Measurements from ENCODE around the gene RXFP1.

The RXFP1 gene

DNA sequence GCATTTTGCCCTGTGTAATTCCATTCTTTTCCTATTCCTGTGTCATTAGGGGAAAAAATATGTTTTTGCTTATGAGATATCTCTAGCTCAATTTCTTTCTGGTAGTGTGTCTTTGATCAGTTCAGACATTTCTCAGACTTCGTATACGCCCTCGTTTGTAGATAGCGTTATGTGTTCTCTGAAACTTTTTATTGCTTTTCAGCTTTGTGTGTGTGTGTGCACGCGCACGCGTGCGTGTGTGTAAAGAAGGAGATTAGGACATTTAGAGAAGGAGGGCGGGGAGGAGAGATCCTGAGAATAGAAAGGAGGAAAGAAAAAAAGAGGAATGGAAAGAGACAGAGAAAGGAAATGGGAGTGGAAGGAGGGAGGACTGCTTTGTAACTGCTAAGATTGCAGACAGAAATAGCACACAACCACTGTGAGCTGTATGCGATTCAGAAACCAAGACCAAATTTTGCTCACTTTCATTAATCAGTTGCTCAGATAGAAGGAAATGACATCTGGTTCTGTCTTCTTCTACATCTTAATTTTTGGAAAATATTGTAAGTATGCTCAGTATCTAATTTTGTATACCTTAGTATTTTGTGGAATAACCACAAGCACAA lies at the start of gene RXFP1:
Gene RXFP1 (plus strand): TSS at position 399 of the 605 bp plus-strand sequence. CDS start 95 bp downstream, at position 494.
- Histone ChIP-seq H3K9ac (ENCODE audit: low read depth, low read length) (no peak within 1 kb of the TSS), H3K36me3 (ENCODE audit: insufficient read depth, low read length) (no peaks in the 10 kb centered on the region), H3K4me1 (ENCODE audit: insufficient read depth, low read length) (0 out of 2 replicates have a peak, but pooled peaks cover 4% of the 10 kb centered on the region), H3K9me3 (ENCODE audit: control insufficient read depth, insufficient read depth, low read length) (no peaks in the 10 kb centered on the region)

DNA sequence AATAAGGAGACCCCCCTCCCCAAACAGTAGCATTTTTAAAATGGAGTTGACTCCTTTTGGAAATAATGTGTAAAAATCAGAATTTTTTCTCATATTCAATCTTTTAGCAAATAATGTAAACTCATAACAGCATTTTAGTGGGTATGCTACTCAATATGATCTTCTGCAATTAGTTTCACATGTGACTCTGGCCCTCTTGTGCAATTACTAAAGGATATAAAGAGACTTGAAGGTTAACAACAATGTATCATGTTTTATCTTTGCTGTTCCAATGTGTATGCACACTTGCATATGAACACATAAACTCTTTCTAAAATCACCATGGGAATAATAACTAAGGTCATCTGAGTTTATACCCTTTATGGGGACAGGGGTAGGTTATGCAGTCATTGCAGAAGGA lies 39.9 kb upstream of the RXFP1 start:
- Histone ChIP-seq H3K36me3 (ENCODE audit: insufficient read depth, low read length) (no peaks in the 10 kb centered on the region), H3K9ac (ENCODE audit: low read depth, low read length) (no peak overlapping the region), H3K4me1 (ENCODE audit: insufficient read depth, low read length) (no peaks in the 10 kb centered on the region), H3K9me3 (ENCODE audit: control insufficient read depth, insufficient read depth, low read length) (no peaks in the 10 kb centered on the region)

DNA sequence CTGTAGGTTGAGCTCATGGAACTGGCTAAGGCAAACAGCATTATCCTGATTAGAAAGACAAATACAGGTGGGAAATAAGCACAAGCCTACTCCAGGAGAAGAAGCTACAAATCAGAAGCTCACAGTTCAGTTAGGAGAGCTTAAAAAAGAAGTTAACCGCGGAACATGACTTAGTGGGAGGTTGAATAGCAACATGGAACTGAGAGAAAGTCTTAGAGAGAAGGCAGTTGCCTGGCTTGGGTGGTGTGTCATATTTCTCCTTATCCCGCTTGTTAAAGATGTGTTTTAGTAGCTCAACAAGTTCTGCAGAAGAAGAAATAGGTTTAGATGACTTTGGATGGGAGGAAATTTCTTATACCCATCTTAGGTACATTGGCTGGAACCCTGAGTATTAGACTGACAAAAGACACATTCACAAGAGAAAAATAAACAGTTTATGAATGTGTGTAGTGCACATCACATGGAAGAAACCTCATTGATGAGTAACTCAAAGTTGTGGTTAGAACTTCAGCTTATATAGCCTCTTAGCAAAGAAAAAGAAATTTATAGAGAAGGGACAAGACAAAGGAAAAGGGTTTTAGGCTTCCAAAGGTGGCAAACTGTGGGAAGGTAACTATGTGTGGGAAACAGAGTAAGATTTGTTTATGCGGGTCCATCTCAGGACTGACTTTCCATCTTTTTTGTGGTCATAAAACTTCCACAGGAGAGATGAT lies 37.4 kb upstream of the RXFP1 start:
- no peaks in the 10 kb centered on the region for H3K9me3 ChIP-seq (ENCODE audit: control insufficient read depth, insufficient read depth, low read length)
- H3K9ac ChIP-seq (ENCODE audit: low read depth, low read length) = no peak overlapping the region
- H3K36me3 ChIP-seq (ENCODE audit: insufficient read depth, low read length) = no peaks in the 10 kb centered on the region
- no peaks in the 10 kb centered on the region for H3K4me1 ChIP-seq (ENCODE audit: insufficient read depth, low read length)

DNA sequence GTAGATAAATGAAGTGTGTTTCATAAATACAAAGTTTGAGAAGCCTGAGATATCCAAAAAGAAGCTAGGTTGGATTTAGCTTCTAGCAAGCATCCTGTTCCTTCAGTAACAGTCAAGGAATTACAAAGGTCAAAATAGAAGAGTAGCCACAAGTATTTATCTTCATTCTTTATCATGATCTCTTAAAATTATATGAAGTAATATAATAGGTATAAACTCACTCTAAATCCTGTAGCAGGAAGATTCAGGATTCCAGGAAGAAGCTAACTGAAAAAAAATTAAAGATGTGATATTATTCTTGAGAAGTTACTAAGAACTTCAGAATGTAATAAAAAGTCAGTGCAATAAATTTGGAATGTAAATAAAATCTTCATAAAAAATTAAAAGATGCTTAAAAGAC lies 31.1 kb upstream of the RXFP1 start:
- no peaks in the 10 kb centered on the region for H3K36me3 ChIP-seq (ENCODE audit: insufficient read depth, low read length)
- no peak overlapping the region for H3K9ac ChIP-seq (ENCODE audit: low read depth, low read length)
- H3K4me1 ChIP-seq (ENCODE audit: insufficient read depth, low read length) = no peaks in the 10 kb centered on the region
- H3K9me3 ChIP-seq (ENCODE audit: control insufficient read depth, insufficient read depth, low read length) = no peaks in the 10 kb centered on the region

DNA sequence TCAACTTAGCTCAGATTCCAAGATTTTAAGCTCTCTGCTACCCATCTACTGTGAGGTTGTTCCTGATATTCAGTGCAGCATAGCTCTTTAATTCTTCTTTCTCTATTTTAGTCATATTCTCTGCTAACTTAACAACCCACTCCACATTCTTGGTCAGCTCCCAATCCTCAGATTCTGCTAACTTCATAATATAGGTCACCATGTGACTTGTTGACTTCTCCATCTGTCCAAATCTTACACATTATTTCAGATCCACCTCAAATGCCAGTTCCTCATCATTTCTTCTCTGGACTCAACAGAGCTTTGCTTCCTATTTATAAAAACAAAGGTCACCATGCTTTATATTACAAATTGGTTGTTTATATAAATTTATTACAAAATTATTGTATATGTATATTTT lies 29.3 kb upstream of the RXFP1 start:
- no peaks in the 10 kb centered on the region for H3K9me3 ChIP-seq (ENCODE audit: control insufficient read depth, insufficient read depth, low read length)
- no peaks in the 10 kb centered on the region for H3K36me3 ChIP-seq (ENCODE audit: insufficient read depth, low read length)
- H3K9ac ChIP-seq (ENCODE audit: low read depth, low read length) = no peak overlapping the region
- H3K4me1 ChIP-seq (ENCODE audit: insufficient read depth, low read length) = no peaks in the 10 kb centered on the region

DNA sequence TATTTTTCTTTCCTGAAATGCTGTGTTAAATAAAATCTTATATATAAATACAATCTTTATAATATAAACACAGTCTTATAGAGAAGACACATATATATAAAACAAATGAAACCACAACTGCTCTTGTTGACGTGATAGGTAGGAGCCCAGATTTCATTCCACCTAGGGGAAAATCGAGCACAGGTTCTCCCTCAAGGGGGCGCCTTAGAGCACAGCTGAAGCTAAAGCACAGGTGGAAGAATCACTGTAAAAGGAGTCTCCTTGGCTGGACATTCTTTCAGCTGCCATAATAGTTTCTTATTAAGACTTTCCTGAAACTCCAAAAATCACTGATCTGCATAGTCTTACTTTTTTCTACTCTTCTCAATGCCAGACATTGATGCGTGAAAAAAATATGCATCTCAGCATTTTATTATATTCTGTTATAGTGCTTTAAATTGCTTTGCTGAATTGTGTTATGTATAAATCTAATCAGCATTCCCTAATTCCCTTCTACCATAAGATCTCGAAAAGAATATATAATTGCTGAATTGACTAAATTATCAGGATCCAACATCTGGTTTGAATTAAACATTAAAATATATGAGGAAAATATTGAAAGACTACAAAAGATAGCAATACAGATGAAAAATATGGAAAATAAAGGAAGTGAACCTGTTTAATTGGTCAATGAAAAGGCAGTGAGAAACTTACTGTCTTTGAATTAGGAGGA lies 25.5 kb upstream of the RXFP1 start:
- H3K36me3 ChIP-seq (ENCODE audit: insufficient read depth, low read length) = no peaks in the 10 kb centered on the region
- no peak overlapping the region for H3K9ac ChIP-seq (ENCODE audit: low read depth, low read length)
- H3K9me3 ChIP-seq (ENCODE audit: control insufficient read depth, insufficient read depth, low read length) = no peaks in the 10 kb centered on the region
- no peaks in the 10 kb centered on the region for H3K4me1 ChIP-seq (ENCODE audit: insufficient read depth, low read length)

DNA sequence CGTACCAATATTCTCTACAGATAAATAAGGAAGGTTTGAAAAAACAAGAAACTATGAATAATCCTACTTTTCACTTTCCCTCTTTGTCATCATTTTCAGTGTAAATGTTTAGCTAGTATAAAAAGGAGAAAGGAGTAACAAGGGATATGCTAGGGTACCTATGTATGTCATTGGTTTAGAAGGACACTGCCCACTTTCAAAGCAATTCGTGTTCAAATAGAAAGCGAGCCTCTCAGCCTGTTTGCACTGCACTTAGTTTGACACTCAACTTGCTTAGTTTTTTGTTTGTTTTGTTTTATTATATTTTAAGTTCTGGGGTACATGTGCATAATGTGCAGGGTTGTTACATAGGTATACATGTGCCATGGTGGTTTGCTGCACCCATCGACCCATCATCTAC lies 21.6 kb upstream of the RXFP1 start:
- no peak overlapping the region for H3K9ac ChIP-seq (ENCODE audit: low read depth, low read length)
- H3K36me3 ChIP-seq (ENCODE audit: insufficient read depth, low read length) = no peaks in the 10 kb centered on the region
- no peaks in the 10 kb centered on the region for H3K9me3 ChIP-seq (ENCODE audit: control insufficient read depth, insufficient read depth, low read length)
- H3K4me1 ChIP-seq (ENCODE audit: insufficient read depth, low read length) = no peaks in the 10 kb centered on the region

DNA sequence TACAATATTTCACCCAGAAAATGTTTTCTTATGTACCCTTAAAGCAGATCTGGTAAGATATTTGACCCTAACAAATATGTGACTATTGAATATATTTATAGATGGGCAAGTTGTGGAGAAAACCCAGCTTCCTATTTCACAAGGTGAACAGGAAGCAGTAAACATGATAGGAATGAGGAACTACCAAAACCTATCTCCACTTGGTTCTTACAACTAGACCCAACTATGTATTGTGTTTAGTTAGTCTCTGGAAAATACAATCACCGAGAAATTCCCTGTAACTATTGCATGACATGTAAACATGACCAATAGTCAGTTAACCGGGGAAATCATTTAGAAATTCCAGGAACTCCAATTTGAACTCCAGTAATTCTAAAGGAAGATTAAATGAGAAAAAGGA lies 8.4 kb upstream of the RXFP1 start:
- no peak overlapping the region for H3K9ac ChIP-seq (ENCODE audit: low read depth, low read length)
- H3K9me3 ChIP-seq (ENCODE audit: control insufficient read depth, insufficient read depth, low read length) = no peaks in the 10 kb centered on the region
- no peaks in the 10 kb centered on the region for H3K4me1 ChIP-seq (ENCODE audit: insufficient read depth, low read length)
- H3K36me3 ChIP-seq (ENCODE audit: insufficient read depth, low read length) = no peaks in the 10 kb centered on the region

DNA sequence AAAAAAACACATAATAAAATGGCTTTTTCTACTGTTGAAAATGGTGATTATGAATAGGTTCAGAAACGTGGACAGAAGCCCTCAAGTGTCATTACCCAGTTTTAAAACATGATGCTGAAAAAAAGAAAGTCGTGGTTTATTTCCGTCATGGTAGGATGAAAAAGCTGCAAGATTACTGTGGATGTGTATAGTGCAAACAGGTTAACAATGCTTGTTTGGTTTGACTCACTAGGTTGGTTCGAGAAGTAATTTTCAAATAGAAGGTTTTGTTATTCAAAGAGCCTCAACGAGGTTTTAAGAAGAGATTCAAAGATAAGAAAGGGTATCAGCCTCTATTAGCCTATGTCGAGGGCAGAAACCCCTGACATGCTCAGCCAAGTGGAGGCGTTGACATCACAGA lies 2.5 kb upstream of the RXFP1 start:
- Histone ChIP-seq H3K9me3 (ENCODE audit: control insufficient read depth, insufficient read depth, low read length) (no peaks in the 10 kb centered on the region), H3K36me3 (ENCODE audit: insufficient read depth, low read length) (no peaks in the 10 kb centered on the region), H3K9ac (ENCODE audit: low read depth, low read length) (no peak overlapping the region), H3K4me1 (ENCODE audit: insufficient read depth, low read length) (0 out of 2 replicates have a peak, but pooled peaks cover 4% of the 10 kb centered on the region)

DNA sequence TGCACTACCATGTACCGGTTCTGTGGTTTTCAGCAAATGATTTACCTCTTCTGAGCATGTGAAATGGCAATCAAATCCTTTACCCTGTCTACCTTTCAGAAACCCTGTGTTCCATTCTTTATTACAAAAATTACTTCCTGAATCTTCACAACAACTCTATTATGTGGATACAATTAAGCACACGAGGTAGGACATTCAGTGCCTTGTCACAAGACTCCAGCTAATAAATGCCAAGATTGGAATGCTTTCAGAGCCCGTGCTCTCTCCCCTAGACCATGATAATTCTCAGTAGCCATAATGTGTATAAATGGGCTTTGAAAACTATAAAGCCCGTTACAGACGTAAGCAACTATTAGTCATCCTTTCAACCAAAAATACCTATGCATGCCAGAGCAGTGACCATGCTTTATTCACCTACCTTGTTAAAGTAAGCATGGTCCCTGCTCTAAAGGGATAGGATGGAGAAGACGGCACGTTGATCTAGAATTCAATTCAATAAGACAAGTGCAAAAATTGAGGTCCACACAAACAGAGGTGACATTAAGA lies 2.4 kb downstream of the RXFP1 start:
- Histone ChIP-seq H3K9ac (ENCODE audit: low read depth, low read length) (no peak overlapping the region), H3K4me1 (ENCODE audit: insufficient read depth, low read length) (0 out of 2 replicates have a peak, but pooled peaks cover 4% of the 10 kb centered on the region), H3K9me3 (ENCODE audit: control insufficient read depth, insufficient read depth, low read length) (no peaks in the 10 kb centered on the region), H3K36me3 (ENCODE audit: insufficient read depth, low read length) (no peaks in the 10 kb centered on the region)

DNA sequence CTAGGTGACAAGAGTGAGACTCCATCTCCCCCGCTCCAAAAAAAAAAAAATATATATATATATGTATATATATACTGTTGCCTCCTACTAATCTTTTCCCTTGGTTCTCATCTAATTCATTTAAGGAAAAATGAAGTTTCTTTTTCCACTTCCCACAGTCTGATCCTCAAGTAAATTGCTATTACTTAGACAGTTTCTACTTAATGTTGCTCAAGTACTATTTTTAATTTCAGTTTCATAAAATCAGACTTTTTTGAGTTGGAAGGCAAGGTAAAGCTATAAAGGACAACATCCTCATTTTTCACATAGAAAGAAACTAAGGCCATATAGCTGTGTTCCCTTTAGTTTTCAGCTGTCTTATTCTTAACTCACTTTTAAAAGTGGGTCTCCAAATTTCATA lies 5.8 kb downstream of the RXFP1 start:
- Histone ChIP-seq H3K9ac (ENCODE audit: low read depth, low read length) (no peak overlapping the region), H3K4me1 (ENCODE audit: insufficient read depth, low read length) (peaks cover 2% of the 10 kb centered on the region), H3K36me3 (ENCODE audit: insufficient read depth, low read length) (no peaks in the 10 kb centered on the region), H3K9me3 (ENCODE audit: control insufficient read depth, insufficient read depth, low read length) (no peaks in the 10 kb centered on the region)

DNA sequence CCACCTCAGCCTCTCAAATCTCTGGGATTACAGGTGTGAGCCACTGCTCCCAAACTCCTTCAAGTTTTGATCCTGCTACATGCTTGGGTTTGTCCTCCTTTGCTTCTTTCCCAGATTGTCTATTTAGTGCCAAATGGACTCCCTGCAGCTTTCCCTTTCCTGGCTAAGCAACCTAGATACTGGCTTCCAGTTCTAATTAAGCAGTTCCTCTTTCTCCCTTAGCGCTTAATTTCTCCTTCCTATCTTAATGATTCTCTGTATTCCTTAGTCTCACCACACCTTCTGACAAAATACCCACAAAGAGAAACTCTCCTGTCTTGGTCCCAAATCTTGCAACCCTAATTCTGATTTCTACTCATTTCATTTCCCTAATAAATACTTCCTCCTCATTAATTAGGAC lies 7.8 kb downstream of the RXFP1 start:
- H3K9me3 ChIP-seq (ENCODE audit: control insufficient read depth, insufficient read depth, low read length) = no peaks in the 10 kb centered on the region
- no peaks in the 10 kb centered on the region for H3K36me3 ChIP-seq (ENCODE audit: insufficient read depth, low read length)
- H3K4me1 ChIP-seq (ENCODE audit: insufficient read depth, low read length) = peaks cover 5% of the 10 kb centered on the region
- no peak overlapping the region for H3K9ac ChIP-seq (ENCODE audit: low read depth, low read length)

DNA sequence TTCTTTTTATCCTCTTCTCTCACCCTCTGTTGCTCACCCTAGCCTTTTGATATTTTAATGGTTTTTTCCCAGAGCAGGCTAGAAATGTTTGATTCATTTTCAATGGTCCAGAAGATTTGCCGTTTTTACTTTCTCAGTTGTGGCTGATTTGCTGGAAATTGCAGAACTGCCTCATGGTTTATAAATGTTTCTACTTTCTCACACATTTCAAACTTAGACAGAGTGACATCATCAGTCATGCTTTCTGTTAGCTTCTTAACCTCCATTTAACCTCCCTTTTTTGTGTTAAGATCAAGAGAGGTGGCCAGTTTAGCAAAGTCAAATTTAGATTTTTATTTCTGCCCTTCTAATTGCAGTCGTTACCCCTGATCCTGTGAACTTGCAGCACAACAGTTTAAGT lies 8.7 kb downstream of the RXFP1 start:
- no peaks in the 10 kb centered on the region for H3K36me3 ChIP-seq (ENCODE audit: insufficient read depth, low read length)
- H3K9ac ChIP-seq (ENCODE audit: low read depth, low read length) = no peak overlapping the region
- H3K9me3 ChIP-seq (ENCODE audit: control insufficient read depth, insufficient read depth, low read length) = no peaks in the 10 kb centered on the region
- H3K4me1 ChIP-seq (ENCODE audit: insufficient read depth, low read length) = peaks cover 5% of the 10 kb centered on the region

DNA sequence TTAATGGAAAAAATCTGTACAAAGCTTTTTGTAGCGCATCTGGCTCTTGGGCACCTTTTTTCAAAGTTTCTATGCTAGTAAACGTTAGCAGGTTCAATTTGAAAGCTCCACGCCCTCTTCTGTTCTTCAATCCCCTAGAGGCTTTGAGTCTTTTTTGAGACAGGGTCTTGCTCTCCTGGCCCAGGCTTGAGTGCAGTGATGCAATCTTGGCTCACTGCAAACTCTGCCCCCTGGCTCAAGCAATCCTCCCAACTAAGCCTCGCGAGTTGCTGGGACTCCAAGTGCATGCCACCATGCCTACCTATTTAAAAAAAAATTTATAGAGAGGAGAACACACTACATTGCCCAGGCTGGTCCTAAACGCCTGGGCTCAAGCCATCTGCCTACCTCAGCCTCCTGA lies 9.2 kb downstream of the RXFP1 start:
- no peaks in the 10 kb centered on the region for H3K9me3 ChIP-seq (ENCODE audit: control insufficient read depth, insufficient read depth, low read length)
- H3K9ac ChIP-seq (ENCODE audit: low read depth, low read length) = no peak overlapping the region
- H3K4me1 ChIP-seq (ENCODE audit: insufficient read depth, low read length) = peaks cover 5% of the 10 kb centered on the region
- H3K36me3 ChIP-seq (ENCODE audit: insufficient read depth, low read length) = no peaks in the 10 kb centered on the region
